IPS-11a (cell line): ENCODE measurements around the gene OSBPL8.
"Not testable (repeated sequence)": the region's sequence is repeated elsewhere in the genome, so short reads cannot be mapped to it uniquely, and the experiment has no call there.

Source experiments
- H3K4me3 ChIP-seq: one replicate; pipeline ENCODE4 v1.5.1; 2013; ENCODE audit warnings: low read depth, low read length, control low read depth

OSBPL8 gene

DNA sequence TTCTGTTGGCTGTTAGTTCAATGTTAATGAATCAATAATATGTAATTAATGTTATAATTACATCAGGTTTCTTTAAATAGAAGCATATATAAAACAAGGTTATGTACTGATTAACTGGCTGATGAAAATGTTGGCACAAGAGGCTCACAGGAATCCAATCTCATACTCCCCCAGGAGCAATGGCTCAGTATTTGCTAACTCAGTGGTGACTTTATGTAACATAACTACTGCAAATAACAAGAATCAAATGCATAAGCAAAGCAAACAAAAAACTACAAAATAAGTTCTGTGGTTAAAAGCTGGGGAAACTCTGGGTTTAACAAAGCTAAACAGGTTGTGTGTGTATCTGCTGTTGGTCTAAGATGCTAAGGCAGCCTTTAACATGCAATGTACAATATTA, 183.6 kb downstream of the OSBPL8 start:
- no peak overlapping the region for H3K4me3 ChIP-seq

DNA sequence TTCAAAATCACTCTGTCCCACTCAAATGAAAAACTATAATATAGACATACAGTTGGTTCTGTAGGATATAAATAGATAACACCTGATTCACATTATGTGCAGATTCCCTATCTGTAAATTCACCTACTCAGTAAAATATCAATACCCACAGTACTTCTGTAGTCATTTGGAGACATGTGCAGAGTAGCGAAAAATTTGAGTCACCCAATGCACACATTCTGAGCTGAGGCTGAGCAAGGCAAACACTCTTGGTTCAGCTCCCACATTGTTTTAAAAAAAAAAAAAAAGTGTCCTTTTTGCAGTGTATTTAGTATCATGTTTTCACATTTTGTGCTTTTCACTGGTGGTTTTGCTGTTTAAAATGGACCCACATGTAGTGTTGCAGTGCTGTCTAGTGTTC, 184.1 kb downstream of the OSBPL8 start:
- H3K4me3 ChIP-seq, result no peak overlapping the region

DNA sequence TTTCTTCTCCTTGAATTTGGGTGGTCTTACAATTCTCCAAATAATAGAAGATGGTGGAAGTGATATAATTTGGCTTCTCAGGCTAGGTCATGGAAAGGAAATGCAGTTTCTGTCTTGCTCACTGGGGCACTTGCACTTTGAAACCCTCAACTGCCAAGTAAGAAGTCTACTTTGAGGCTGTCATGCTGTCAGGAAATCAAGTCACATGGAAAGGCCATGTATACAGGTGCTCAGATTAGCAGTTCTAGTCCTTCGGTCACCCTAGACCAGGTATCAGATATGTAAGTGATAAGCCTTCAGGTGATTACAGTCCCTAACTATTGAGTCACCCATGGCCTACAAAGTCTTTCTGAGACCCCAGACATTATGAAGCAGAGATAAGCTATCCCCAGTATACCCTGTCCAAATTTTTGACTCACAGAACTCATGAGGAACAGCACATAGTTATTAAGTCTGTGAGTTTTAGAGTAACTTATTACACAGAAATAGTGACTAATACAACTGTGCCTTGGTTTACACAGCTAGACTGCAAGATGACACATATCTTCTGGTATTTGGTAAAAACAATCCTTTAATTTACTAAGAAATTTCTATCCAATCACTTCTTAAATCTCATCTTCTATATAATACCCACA, 185.1 kb downstream of the OSBPL8 start:
- H3K4me3 ChIP-seq, result no peak overlapping the region

- H3K4me3 ChIP-seq, result no peak overlapping the region
Measured at GRCh38 chr12:76368230-76368629, 191.3 kb downstream of the OSBPL8 start.

DNA sequence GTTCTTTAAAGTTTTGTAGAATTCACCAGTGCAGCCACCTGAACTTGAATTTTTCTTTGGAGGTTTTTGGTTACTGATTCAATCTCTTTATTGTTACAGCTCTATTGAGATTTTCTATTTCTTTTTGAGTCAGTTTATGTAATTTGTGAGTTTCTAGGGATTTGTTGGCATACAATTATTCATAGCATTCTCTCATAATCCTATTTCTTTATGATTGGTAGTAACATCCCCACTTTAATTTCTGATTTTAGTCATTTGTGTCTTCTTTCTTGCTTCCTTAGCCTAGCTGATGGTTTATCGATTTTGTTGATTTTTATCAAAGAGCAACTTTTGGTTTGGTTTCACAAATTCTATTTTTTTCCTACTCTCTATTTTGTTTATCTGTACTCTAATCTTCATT, 193.4 kb downstream of the OSBPL8 start:
- H3K4me3 ChIP-seq, result no peak overlapping the region

DNA sequence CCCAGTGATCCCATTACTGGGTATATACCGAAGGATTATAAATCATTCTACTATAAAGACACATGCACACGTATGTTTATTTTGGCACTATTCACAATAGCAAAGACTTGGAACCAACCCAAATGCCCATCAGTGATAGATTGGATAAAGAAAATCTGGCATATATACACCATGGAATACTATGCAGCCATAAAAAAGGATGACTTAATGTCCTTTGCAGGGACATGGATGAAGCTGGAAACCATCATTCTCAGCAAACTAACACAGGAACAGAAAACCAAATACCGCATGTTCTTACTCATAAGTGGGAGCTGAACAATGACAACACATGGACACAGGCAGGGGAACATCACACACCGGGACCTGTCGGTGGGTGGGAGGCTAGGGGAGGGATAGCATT, 195.4 kb downstream of the OSBPL8 start:
- not testable (repeated sequence) for H3K4me3 ChIP-seq

DNA sequence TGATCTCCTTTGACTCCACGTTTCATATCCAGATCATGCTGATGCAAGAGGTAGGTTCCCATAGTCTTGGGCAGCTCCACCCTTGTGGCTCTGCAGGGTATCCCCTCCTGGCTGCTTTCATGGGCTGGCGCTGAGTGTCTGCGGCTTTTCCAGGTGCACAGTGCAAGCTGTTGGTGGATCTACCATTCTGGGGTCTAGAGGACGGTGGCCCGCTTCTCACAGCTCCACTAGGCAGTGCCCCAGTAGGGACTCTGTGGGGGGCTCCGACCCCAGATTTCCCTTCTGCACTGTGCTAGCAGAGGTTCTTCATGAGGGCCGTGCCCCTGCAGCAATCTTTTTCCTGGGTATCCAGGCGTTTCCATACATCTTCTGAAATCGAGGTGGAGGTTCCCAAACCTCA, 199.3 kb downstream of the OSBPL8 start:
- H3K4me3 ChIP-seq, result no peak overlapping the region

GRCh38 chr12:76356071-76356470, 203.5 kb downstream of the OSBPL8 start:
- no peak overlapping the region for H3K4me3 ChIP-seq

DNA sequence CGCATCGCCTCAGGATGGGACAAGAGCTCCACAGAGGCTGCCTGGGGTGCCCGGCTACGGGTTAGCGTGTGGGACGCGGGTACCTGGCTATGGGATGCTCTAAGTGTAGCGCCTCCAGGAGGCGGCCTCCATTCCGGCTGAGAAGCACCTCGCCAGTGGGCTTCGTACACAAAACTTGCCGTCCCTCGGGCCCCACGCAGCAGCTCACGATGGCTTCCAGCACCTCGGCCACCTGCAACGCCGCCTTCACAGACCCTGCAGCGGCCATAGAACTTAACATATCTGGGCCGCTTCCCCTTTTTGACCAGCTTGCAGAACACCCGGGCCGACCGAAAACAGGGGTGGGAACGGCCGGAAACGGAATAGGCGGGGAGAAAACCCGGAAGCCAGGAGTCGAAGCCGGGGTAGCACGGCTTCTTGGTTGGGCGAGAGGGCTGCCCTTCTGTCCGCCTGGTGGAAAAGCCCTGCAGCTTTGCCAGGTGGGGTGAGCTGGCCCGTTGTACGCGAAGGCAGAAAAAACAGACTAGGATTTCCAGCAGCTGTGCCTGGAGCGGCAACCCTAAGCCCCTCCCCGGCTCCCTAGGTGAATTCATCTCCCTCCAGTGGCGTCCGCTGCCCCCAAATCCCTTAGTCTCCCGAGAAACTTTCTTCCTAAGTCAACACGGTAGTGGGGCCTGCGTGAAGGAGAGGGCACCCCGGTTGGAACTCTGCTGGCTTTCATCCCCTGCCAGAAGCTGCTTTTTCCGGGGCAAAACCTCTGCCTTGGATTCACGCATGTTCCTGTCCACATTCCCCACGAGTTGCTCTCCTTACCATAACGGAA, 211.3 kb downstream of the OSBPL8 start, which contains the start of gene BBS10:
BBS10 (minus strand) TSS at position 337 of the 823 bp plus-strand sequence; CDS start at position 280, 57 bp downstream.
- peak within 1 kb of the TSS; percentile 92 for H3K4me3 ChIP-seq

DNA sequence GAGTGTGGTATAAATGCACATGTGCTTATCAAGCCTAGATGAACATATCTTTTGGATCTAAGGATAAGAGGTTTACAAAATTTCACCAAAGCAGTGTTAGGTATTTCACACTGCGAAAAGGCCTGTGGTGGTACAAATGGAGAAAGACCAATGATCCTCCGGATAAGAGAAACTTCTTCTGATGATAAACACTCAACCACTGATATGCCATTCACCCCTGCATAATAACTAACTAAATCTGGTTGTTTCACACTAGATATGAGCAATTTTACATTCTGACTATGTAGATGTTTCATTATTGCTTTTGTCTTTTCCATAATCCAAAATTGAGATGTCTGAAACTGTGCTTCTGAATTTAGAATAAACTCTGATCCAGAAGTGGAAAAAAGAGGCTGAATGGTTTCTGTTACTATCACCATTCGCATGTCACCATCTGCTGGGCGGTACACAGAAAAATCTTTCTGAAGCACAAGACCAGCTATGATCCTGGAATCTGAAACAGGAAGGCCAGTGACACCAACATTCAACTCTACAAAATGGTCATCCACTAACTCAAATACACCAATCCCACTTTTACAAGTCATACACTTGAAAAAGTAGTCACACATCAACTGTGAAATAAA, 212.7 kb downstream of the OSBPL8 start:
- H3K4me3 ChIP-seq, result no peak overlapping the region

DNA sequence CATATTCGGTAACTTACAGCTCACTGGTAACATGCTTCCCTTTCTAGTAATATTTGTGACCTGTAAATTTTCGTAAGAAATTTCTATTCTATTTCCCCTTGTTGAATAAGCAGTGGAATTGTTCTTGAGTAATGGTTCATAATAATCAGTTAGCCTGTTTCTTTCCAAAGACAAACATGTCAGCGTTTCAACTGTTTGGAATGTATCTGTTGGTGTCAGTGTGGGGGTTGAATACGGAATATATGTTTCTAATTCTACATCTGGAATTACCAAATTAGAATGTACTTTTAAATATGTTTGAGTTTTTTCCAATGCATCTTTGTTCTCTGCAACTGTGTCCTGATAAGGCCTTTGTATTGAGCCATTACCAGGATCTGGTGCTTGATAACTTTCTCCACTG, 213.3 kb downstream of the OSBPL8 start:
- no peak overlapping the region for H3K4me3 ChIP-seq

GRCh38 chr12:76345569-76345968, 214.0 kb downstream of the OSBPL8 start:
- no peak overlapping the region for H3K4me3 ChIP-seq

DNA sequence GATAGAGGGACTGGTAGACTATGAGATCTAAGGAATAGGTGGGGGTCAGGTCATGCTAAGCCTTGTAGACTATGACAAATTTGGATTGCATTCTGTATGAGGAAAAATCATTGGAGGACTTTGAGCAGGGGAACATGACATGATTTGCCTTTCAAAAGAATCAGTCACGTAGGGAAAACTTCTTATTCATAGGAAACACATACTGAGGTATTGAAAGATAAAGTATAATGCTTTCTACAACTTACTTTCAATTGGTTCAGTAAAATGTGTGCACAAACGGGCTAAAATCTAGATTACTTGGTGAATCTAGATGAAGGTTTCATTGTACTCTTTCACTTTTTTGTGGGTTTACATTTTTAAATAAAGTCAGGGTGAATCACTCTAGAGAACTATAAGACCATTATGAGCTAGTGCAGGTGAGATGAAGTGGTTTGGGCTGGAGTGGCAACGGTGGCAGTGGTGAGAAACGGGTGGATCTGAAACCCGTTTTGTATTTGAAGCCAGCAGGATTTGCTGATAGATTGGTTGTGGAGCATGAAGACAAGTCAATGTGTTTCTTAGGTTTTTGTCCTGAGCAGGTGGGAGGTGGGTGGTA, 218.0 kb downstream of the OSBPL8 start:
- no peak overlapping the region for H3K4me3 ChIP-seq

GRCh38 chr12:76340680-76341435, 218.7 kb downstream of the OSBPL8 start:
- H3K4me3 ChIP-seq, result no peak overlapping the region

DNA sequence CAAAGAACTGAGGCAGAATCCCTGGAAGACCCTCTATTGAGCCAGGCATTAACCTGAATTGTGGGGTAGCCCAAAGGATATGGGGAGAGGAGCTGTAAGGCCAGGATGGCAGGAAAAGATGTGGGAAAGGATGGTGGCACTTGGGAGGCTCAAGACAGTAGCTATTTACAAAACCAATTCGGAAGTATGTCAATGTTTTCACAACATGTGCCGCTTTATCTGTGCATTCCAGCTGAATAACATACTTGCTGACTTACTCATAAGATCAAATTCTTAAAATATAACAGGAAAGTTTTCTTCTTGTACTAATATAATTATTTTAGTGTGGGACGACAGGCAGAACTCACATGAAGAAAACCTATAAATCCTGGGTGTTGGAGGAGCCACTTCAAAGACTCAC, 222.0 kb downstream of the OSBPL8 start:
- H3K4me3 ChIP-seq, result no peak overlapping the region

DNA sequence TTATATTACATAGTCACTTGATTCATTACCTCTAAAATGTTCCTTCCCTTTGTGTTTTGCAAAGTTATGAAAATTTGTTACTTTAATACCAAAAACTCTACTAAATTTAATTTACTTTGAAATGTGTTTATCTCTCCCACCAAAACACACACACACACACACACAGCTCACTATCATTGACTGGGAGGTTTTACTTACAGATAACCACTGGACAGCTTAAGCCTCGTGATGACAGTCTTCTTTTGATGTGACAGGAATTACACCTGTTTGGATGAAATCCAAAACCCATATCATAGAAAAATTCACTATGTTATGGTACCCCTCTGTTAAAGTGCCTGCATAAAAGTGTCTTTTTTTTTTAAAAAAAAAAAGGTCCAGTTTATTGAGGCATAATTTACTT, 227.0 kb downstream of the OSBPL8 start:
- no peak overlapping the region for H3K4me3 ChIP-seq

DNA sequence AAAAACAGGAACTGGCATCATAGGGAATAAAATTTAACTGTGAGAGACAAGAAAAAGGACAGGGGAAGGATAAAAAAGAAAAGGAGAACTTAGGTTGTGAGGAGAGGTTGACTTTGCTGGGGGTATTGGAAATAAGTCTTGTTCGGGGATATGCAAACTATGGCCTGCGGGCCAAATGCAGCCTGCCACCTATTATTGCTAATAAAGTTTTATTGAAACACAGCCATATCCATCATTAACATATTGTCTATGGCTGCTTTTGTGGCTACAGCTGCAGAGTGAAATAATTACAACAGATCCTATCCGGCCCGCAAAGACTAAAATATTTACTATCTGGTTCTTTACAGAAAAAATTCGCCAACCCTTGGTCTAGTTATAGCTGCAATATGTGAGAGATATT, 230.0 kb downstream of the OSBPL8 start:
- H3K4me3 ChIP-seq, result no peak overlapping the region

DNA sequence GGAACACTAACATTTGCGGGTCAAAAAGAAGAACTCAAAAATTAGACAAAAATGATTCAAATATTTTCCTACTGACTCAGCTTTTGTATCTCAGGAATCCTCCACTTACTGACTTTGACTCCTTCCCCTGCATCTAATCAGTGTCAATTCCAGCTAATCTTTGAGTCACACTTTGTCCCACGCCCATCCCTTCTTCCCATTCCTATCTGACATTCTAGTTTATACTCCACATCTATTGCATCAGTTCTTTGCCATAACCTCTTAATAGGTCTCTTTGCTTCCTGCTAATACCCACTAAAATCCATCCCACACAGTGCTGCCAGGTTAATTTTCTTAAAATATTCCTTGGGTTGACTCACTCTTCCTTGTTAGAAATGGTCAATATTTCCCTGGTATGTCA, 230.4 kb downstream of the OSBPL8 start:
- no peak overlapping the region for H3K4me3 ChIP-seq

- H3K4me3 ChIP-seq, result not testable (repeated sequence)
Measured at GRCh38 chr12:76319595-76320319, 239.8 kb downstream of the OSBPL8 start.
